Measurements from ENCODE around the gene SIGLEC11.

DNA sequence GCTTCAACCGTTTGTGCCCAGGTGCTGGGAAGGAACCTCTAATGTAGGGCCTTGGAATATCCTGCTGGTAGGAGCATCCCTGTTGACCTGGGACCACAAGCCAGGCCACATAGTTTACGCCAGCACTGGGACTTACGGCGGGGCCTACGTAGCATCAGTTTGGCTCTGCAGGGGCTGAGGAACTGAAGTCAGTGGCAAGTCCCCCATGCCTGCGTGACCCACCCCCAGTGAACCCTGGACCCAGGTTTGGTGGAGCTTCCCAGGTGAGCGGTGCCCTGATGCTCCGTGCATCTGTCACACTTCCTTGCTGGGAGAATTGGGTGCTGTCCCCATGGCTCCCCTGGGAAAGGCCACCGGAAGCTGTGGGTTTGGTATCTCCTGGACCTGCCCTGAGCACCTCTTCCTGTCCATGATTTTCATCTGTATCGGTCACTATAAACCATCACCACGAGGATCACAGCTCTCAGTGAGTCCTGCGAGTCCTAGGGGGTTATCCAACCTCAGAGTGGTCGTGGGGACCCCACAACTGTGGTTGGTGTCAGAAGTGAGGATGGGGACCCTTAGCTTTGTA, 9.9 kb downstream of the SIGLEC11 start:
- TF ChIP-seq, protein P1, sequence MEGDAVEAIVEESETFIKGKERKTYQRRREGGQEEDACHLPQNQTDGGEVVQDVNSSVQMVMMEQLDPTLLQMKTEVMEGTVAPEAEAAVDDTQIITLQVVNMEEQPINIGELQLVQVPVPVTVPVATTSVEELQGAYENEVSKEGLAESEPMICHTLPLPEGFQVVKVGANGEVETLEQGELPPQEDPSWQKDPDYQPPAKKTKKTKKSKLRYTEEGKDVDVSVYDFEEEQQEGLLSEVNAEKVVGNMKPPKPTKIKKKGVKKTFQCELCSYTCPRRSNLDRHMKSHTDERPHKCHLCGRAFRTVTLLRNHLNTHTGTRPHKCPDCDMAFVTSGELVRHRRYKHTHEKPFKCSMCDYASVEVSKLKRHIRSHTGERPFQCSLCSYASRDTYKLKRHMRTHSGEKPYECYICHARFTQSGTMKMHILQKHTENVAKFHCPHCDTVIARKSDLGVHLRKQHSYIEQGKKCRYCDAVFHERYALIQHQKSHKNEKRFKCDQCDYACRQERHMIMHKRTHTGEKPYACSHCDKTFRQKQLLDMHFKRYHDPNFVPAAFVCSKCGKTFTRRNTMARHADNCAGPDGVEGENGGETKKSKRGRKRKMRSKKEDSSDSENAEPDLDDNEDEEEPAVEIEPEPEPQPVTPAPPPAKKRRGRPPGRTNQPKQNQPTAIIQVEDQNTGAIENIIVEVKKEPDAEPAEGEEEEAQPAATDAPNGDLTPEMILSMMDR (IDR thresholded peaks at IDR 0.05) = no peak
- TF ChIP-seq POLR2A (IDR thresholded peaks at IDR 0.05) = no peak
- no peak for TF ChIP-seq POLR2AphosphoS5 (IDR thresholded peaks at IDR 0.05)
- no peak for TF ChIP-seq EP300 (IDR thresholded peaks at IDR 0.05)
